H1 (cell line): ENCODE data around the gene ROM1. TPM values are rescaled to one million over a fixed set of nuclear protein-coding genes. Genes with fewer than 3 reads are reported as not detected.

Experiments used
- CTCF ChIA-PET: fragments of 300-600 bp; sonication (Branson Sonifier 250); formaldehyde crosslinking; loops from one replicate; lab custom pipeline; 2021; ENCODE audit not compliant: partially characterized antibody; lab: Charles Lee
- POLR2A ChIA-PET: fragments of 300-600 bp; sonication (Branson Sonifier 250); formaldehyde crosslinking; loops from one replicate; lab custom pipeline; 2021; ENCODE audit warnings: inconsistent platforms; ENCODE audit not compliant: partially characterized antibody; lab: Charles Lee
- DNase-seq, 2 experiments: peaks; one replicate each; pipeline versions ENCODE4 v3.0.0 to v3.0.0-alpha.2; 2010 to 2022; ENCODE audit warnings: low spot score in 2 of 2, low read depth in 1 of 2, mixed read lengths in 1 of 2
- FAIRE-seq: peaks from 2 replicates; lab custom pipeline; 2011; peaks lifted over from hg19 to GRCh38; lab: Jason Lieb, UNC
- H2AFZ ChIP-seq: 2 replicates; pipeline ENCODE4 v1.8.1; 2012; ENCODE audit warnings: low read length, inconsistent platforms
- H2AK5ac ChIP-seq: 2 replicates; pipeline ENCODE4 v1.6.1; 2013; ENCODE audit warnings: low read depth, low read length
- H2BK120ac ChIP-seq: replicated peaks from 2 replicates; pipeline ENCODE3; 2013; ENCODE audit warnings: low read depth, low read length, inconsistent platforms
- H2BK12ac ChIP-seq: 2 replicates; pipeline ENCODE4 v1.6.1; 2013; ENCODE audit warnings: low read depth, low read length
- H2BK15ac ChIP-seq: 2 replicates; pipeline ENCODE4 v1.6.1; 2013; ENCODE audit warnings: low read length
- H2BK20ac ChIP-seq: 2 replicates; pipeline ENCODE4 v1.6.1; 2013; ENCODE audit warnings: low read length
- H2BK5ac ChIP-seq: 2 replicates; pipeline ENCODE4 v1.6.1; 2013; ENCODE audit warnings: low read depth, low read length
- H3K14ac ChIP-seq: 2 replicates; pipeline ENCODE4 v1.6.1; 2013; ENCODE audit warnings: inconsistent platforms; ENCODE audit not compliant: insufficient read length
- H3K18ac ChIP-seq: 2 replicates; pipeline ENCODE4 v1.6.1; 2013; ENCODE audit warnings: low read length; ENCODE audit errors: extremely low read depth
- H3K23ac ChIP-seq: 2 replicates; pipeline ENCODE4 v1.6.1; 2013; ENCODE audit warnings: inconsistent platforms; ENCODE audit not compliant: insufficient read length
- H3K23me2 ChIP-seq: 2 replicates; pipeline ENCODE4 v1.6.1; 2013; ENCODE audit warnings: low read depth, low read length
- H3K27ac ChIP-seq: 2 replicates; pipeline ENCODE4 v1.6.1; 2011; ENCODE audit warnings: low read depth, low read length, inconsistent platforms
- H3K27me3 ChIP-seq, 4 experiments: replicated peaks in 1 of 4; 1 replicate in 1 of 4; 2 replicates in 3 of 4; pipeline versions ENCODE4 v1.6.1 to v1.8.1; 2011 to 2013; ENCODE audit warnings: low read length in 3 of 4, mild to moderate bottlenecking in 3 of 4, inconsistent platforms in 2 of 4, mixed read lengths in 2 of 4, moderate library complexity in 1 of 4; ENCODE audit not compliant: control insufficient read depth in 3 of 4, insufficient read depth in 3 of 4; ENCODE audit errors: extremely low read depth in 1 of 4
- H3K36me3 ChIP-seq, 4 experiments: 2 replicates each; pipeline versions ENCODE4 v1.6.1 to v1.8.1; 2011 to 2013; ENCODE audit warnings: mild to moderate bottlenecking in 4 of 4, low read length in 3 of 4, moderate library complexity in 2 of 4, control low read depth in 1 of 4, inconsistent platforms in 1 of 4; ENCODE audit not compliant: insufficient read depth in 4 of 4, control insufficient read depth in 2 of 4
- H3K4ac ChIP-seq: replicated peaks from 2 replicates; pipeline ENCODE3; 2013; ENCODE audit warnings: low read length, low read depth, mixed read lengths, inconsistent platforms; ENCODE audit not compliant: insufficient read length
- H3K4me1 ChIP-seq, 4 experiments: replicated peaks in 1 of 4; 1 replicate in 1 of 4; 2 replicates in 3 of 4; pipeline versions ENCODE4 v1.6.1 to v1.8.1; 2011 to 2013; ENCODE audit warnings: low read length in 3 of 4, inconsistent platforms in 2 of 4, mixed read lengths in 1 of 4; ENCODE audit not compliant: insufficient read depth in 4 of 4, control insufficient read depth in 3 of 4
- H3K4me2 ChIP-seq, 2 experiments: 2 replicates each; pipeline versions ENCODE4 v1.6.1 to v1.8.1; 2011 to 2013; ENCODE audit warnings: low read depth in 2 of 2, low read length in 2 of 2, control low read depth in 1 of 2, inconsistent platforms in 1 of 2, mild to moderate bottlenecking in 1 of 2; ENCODE audit not compliant: insufficient read depth in 1 of 2
- H3K4me3 ChIP-seq, 4 experiments: fragments of 200-600, 300-600 bp in 1 of 4; sonication (generic), shearing (Covaris generic), sonication (Bioruptor Twin) in 1 of 4; 2 replicates each; pipeline versions ENCODE4 v1.5.1 to v1.8.1; 2011 to 2016; ENCODE audit warnings: low read length in 4 of 4, low read depth in 3 of 4, control low read depth in 2 of 4, inconsistent platforms in 2 of 4, mild to moderate bottlenecking in 2 of 4, mixed read lengths in 1 of 4, moderate library complexity in 1 of 4; ENCODE audit not compliant: insufficient read depth in 2 of 4; ENCODE audit errors: extremely low read depth in 1 of 4
- H3K56ac ChIP-seq: replicated peaks from 2 replicates; pipeline ENCODE3; 2013; ENCODE audit warnings: low read depth, mild to moderate bottlenecking, mixed read lengths, low read length, inconsistent platforms; ENCODE audit not compliant: insufficient read length
- H3K79me1 ChIP-seq: 2 replicates; pipeline ENCODE4 v1.6.1; 2013; ENCODE audit warnings: low read depth, low read length, control low read depth
- H3K79me2 ChIP-seq, 2 experiments: 2 replicates each; pipeline versions ENCODE4 v1.6.1 to v1.8.1; 2012 to 2013; ENCODE audit warnings: low read length in 2 of 2, mild to moderate bottlenecking in 2 of 2, inconsistent platforms in 1 of 2; ENCODE audit not compliant: insufficient read depth in 2 of 2, control insufficient read depth in 1 of 2
- H3K9ac ChIP-seq, 4 experiments: replicated peaks in 1 of 4; 1 replicate in 1 of 4; 2 replicates in 3 of 4; pipeline versions ENCODE4 v1.6.1 to v1.8.1; 2011 to 2013; ENCODE audit warnings: low read depth in 3 of 4, low read length in 3 of 4, control low read depth in 2 of 4, mild to moderate bottlenecking in 2 of 4, moderate library complexity in 2 of 4, inconsistent platforms in 1 of 4; ENCODE audit errors: extremely low read depth in 1 of 4
- H3K9me3 ChIP-seq, 2 experiments: 2 replicates each; pipeline versions ENCODE4 v1.6.1 to v1.8.1; 2012 to 2013; ENCODE audit warnings: mild to moderate bottlenecking in 2 of 2, moderate library complexity in 2 of 2, control low read depth in 1 of 2, inconsistent platforms in 1 of 2, low read depth in 1 of 2, low read length in 1 of 2, mixed read lengths in 1 of 2; ENCODE audit not compliant: insufficient read depth in 2 of 2
- H4K20me1 ChIP-seq, 2 experiments: replicated peaks in 1 of 2; 2 replicates each; pipeline versions ENCODE3 to v1.8.1; 2011 to 2013; ENCODE audit warnings: inconsistent platforms in 2 of 2, low read length in 2 of 2, mild to moderate bottlenecking in 1 of 2; ENCODE audit not compliant: insufficient read depth in 2 of 2, control insufficient read depth in 1 of 2
- H4K5ac ChIP-seq: 2 replicates; pipeline ENCODE4 v1.6.1; 2013; ENCODE audit warnings: low read length, low read depth, mixed read lengths, inconsistent platforms; ENCODE audit not compliant: insufficient read length
- H4K8ac ChIP-seq: 2 replicates; pipeline ENCODE4 v1.8.0; 2013; ENCODE audit warnings: mild to moderate bottlenecking, moderate library complexity, low read length, inconsistent platforms; ENCODE audit not compliant: insufficient read depth; ENCODE audit errors: extremely low read depth
- H4K91ac ChIP-seq: replicated peaks from 2 replicates; pipeline ENCODE3; 2013; ENCODE audit warnings: low read length, mixed read lengths, inconsistent platforms; ENCODE audit not compliant: insufficient read length
- CEBPB ChIP-seq: IDR thresholded peaks from 2 replicates; pipeline ENCODE4 v1.6.1; 2012; ENCODE audit warnings: low read depth, low read length
- KDM1A ChIP-seq: fragments of 200-600, 300-600 bp; sonication (generic); IDR thresholded peaks from 2 replicates; pipeline ENCODE4 v1.7.1; 2016; ENCODE audit warnings: mild to moderate bottlenecking, low read length, borderline replicate concordance
- WGBS, 2 experiments: shearing (Covaris generic) in 1 of 2; methylation state at CpG; one replicate each; pipeline versions ENCODE4 v1.1.6 to v1.1.7; 2013 to 2015; ENCODE audit warnings: low lambda C conversion rate in 2 of 2, mixed read lengths in 2 of 2, inconsistent platforms in 1 of 2, low coverage in 1 of 2, missing lambda C conversion rate in 1 of 2; ENCODE audit not compliant: insufficient replicate concordance in 2 of 2, insufficient coverage in 1 of 2, insufficient read length in 1 of 2; ENCODE audit errors: extremely low coverage in 1 of 2, missing lambda C conversion rate in 1 of 2; 5-methylcytosine and 5-hydroxymethylcytosine counted together
- polyA plus RNA-seq, 7 experiments: library from polyadenylated mRNA; depleted of rRNA in 3 of 7; stranded (reverse) in 5 of 7; unstranded in 2 of 7; fragments of >200 nt in 5 of 7; fragments of 200-250 nt in 2 of 7; gene quantifications; 1 replicate in 5 of 7; 2 replicates in 1 of 7; 4 replicates in 1 of 7; pipeline versions ENCODE4 v1.2.1 to v1.2.3, GENCODE V29; 2011 to 2013; ENCODE audit warnings: missing spikeins in 2 of 7, mixed read lengths in 2 of 7
- total RNA-seq: library from RNA; stranded (reverse); fragmentation: NEBNext Ultra II Directional; extraction: Animal tissue kit (Norgen Biotek cat#: 25700); gene quantifications from 2 replicates; pipeline ENCODE4 v1.2.1, GENCODE V29; 2021

The ROM1 gene
- total and polyA plus RNA-seq, 2 of the 8 experiments (the other 6 are each of a cell fraction or from before 2014, with no cell fraction given), result 0.86 to 2.2 TPM

DNA sequence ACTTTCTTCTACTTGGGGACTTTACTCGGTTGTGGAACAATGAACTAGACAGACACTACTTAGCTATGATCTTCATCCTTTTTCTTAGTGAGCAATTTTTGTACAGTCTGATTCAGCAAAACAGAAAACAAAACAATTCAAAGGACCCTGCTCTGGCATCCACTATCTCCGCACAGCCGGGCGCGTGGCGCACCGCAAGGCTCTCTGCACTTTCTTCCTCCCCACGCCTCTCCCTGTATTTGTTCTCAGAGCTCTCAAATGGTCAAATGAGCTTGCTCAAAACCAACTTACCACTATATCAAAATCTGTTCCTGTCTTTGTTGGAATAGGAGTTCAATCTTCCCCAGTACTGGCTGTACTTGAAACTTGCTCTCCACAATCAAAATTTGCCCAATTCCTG lies 46.8 kb upstream of the ROM1 start:
- no peak overlapping the region for H2BK12ac ChIP-seq
- H2BK20ac ChIP-seq, result no peak overlapping the region
- no peak overlapping the region for H2AK5ac ChIP-seq
- no peak overlapping the region for H3K23ac ChIP-seq
- no peak overlapping the region for H4K5ac ChIP-seq
- no peaks in the 10 kb centered on the region for H3K27me3 ChIP-seq
- FAIRE-seq, result no peak
- no peak overlapping the region for H3K4me3 ChIP-seq
- no peak overlapping the region for H3K4me2 ChIP-seq
- H4K91ac ChIP-seq, result no peak overlapping the region
- H4K8ac ChIP-seq, result no peak overlapping the region
- peaks cover 0 to 52% of the 10 kb centered on the region in 2 experiments; a peak in 2 of 4 replicates for H3K79me2 ChIP-seq
- no peak for DNase-seq
- 98% methylated on average over 8 of the region's 8 CpGs; no CpG with 5 or more reads in 1 of the 2 experiments for WGBS, 2 experiments
- ChIA-PET POLR2A (interaction anchor here (0.6 to 20.7 kb wide), 8 partner anchors 3 to 179 kb away, joined by 3 to 336 read pairs (median 4); partner anchors contain the start of genes EEF1G and TUT1), CTCF (interaction anchor here (0.6 to 3.2 kb wide), 10 partner anchors 21 to 185 kb away, joined by 3 to 17 read pairs (median 4); partner anchors contain the start of gene TUT1)
- H2AFZ ChIP-seq, result no peak overlapping the region
- H2BK120ac ChIP-seq, result no peak overlapping the region
- no peak overlapping the region for H3K27ac ChIP-seq
- H2BK5ac ChIP-seq, result no peak overlapping the region
- no peak overlapping the region for H3K56ac ChIP-seq
- H3K9me3 ChIP-seq, result no peaks in the 10 kb centered on the region
- H3K4me1 ChIP-seq, result peaks cover 0 to 6% (median 1%) of the 10 kb centered on the region in 4 experiments; a peak in 2 of 7 replicates
- no peak overlapping the region for H3K4ac ChIP-seq
- no peak overlapping the region for H3K18ac ChIP-seq
- H4K20me1 ChIP-seq, result peaks cover 18 to 36% of the 10 kb centered on the region in 2 experiments
- no peak overlapping the region for H3K9ac ChIP-seq
- H3K36me3 ChIP-seq, result peaks cover 43 to 84% (median 66%) of the 10 kb centered on the region in 4 experiments
- no peak overlapping the region for H3K14ac ChIP-seq
- no peaks in the 10 kb centered on the region for H3K23me2 ChIP-seq
- no peaks in the 10 kb centered on the region; the same call in 1 of the 2 replicates for H3K79me1 ChIP-seq
- no peak overlapping the region for H2BK15ac ChIP-seq
- TF ChIP-seq KDM1A, result no peak
- no peak for TF ChIP-seq CEBPB
